Medulla oblongata (tissue), 1 donor: Measurements from ENCODE around the gene PTPN5.
A peak's percentile ranks its signal among the peaks of the same experiment; 100 is the strongest.
"Not testable (repeated sequence)": the region's sequence is repeated elsewhere in the genome, so short reads cannot be mapped to it uniquely, and the experiment has no call there.

Source experiments
- DNase-seq: peaks from one replicate; pipeline ENCODE4 v3.0.0-alpha.2; 2015; ENCODE audit errors: extremely low spot score

The PTPN5 gene

GRCh38 chr11:18709414-18709813 lies 82.2 kb downstream of the PTPN5 start:
- no peak for DNase-seq

- no peak for DNase-seq
Observed at GRCh38 chr11:18707811-18708340, 83.7 kb downstream of the PTPN5 start.

GRCh38 chr11:18706330-18707243 lies 85.0 kb downstream of the PTPN5 start:
- peak; percentile 62 for DNase-seq

GRCh38 chr11:18705651-18706281 lies 85.8 kb downstream of the PTPN5 start:
- DNase-seq, result peak; percentile 36

- DNase-seq, result peak; percentile 19
Observed at GRCh38 chr11:18704698-18705097, 86.9 kb downstream of the PTPN5 start.

- DNase-seq, result no peak
Observed at GRCh38 chr11:18704045-18704645, 87.5 kb downstream of the PTPN5 start.

GRCh38 chr11:18703001-18703763 lies 88.4 kb downstream of the PTPN5 start:
- DNase-seq, result no peak

- DNase-seq, result no peak
Observed at GRCh38 chr11:18701614-18702216, 89.9 kb downstream of the PTPN5 start.

- DNase-seq, result no peak
Observed at GRCh38 chr11:18700872-18701271, 90.7 kb downstream of the PTPN5 start.

- peak; percentile 74 for DNase-seq
Observed at GRCh38 chr11:18700375-18700774, 91.2 kb downstream of the PTPN5 start.

- peak; percentile 89 for DNase-seq
Observed at GRCh38 chr11:18699848-18700261, 91.7 kb downstream of the PTPN5 start.

- no peak for DNase-seq
Observed at GRCh38 chr11:18699269-18699596, 92.4 kb downstream of the PTPN5 start.

- DNase-seq, result peak; percentile 94
Observed at GRCh38 chr11:18698341-18699268, 93.0 kb downstream of the PTPN5 start, which contains the start of gene TMEM86A. Gene TMEM86A, plus strand, starts transcription at chr11:18698779. Its CDS starts 108 bp downstream, at chr11:18698887.

GRCh38 chr11:18697576-18697975 lies 94.0 kb downstream of the PTPN5 start:
- DNase-seq, result no peak

- no peak for DNase-seq
Observed at GRCh38 chr11:18696638-18697225, 94.9 kb downstream of the PTPN5 start.

- DNase-seq, result no peak
Observed at GRCh38 chr11:18692941-18693760, 98.4 kb downstream of the PTPN5 start.

GRCh38 chr11:18691467-18692140 lies 100.0 kb downstream of the PTPN5 start:
- not testable (repeated sequence) for DNase-seq

GRCh38 chr11:18684267-18684666 lies 107.3 kb downstream of the PTPN5 start:
- no peak for DNase-seq
